HG03135 (cell line): ENCODE measurements around the gene IFT74.
A peak's percentile ranks its signal among the peaks of the same experiment; 100 is the strongest.

Experiments
- ATAC-seq: cut with Tn5 transposase; IDR thresholded peaks from one replicate; pipeline ENCODE4 v1.9.1; 2021; ENCODE audit warnings: mild to moderate bottlenecking, moderate library complexity; ENCODE audit not compliant: unreplicated experiment

The IFT74 gene

DNA sequence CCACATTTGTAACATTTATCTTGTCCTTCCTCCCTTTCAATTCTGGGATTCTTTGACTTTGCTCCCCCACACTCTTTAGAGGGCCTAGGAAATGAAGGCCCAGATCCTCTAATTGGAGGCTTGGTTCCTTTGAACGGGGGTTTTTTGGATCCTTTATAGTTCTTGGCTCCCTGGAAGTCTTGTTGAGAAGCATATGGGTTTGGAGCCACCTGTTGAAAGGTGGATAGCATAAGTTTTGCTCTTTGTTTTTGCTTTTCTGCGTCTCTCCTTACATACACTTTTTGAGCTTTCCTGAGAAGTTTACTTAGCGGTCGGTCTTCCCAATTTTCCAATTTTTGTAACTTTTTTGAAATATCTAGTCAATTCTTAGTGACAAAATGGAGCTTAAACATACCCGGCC lies 17.8 kb downstream of the IFT74 start:
- ATAC-seq = no peak

DNA sequence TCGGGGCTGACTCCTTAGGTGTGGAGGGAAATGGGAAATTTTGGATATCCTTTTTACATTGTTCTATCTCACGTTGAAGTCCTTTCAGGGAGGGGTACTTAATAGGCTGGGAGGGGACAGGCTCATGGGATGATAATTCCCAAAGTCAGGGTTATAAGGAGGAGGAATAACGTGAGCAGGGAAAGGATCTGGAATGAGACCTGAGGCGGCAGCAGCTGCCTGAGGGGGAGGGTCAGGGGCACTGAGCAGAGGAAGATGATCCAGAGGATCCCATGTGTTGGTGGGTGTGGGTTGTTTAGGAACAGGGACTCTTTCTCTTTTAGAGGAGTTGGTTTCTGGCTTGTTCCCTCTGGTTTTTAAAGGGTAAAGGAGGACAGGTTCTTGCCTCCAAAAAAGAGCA lies 18.7 kb downstream of the IFT74 start:
- no peak for ATAC-seq

DNA sequence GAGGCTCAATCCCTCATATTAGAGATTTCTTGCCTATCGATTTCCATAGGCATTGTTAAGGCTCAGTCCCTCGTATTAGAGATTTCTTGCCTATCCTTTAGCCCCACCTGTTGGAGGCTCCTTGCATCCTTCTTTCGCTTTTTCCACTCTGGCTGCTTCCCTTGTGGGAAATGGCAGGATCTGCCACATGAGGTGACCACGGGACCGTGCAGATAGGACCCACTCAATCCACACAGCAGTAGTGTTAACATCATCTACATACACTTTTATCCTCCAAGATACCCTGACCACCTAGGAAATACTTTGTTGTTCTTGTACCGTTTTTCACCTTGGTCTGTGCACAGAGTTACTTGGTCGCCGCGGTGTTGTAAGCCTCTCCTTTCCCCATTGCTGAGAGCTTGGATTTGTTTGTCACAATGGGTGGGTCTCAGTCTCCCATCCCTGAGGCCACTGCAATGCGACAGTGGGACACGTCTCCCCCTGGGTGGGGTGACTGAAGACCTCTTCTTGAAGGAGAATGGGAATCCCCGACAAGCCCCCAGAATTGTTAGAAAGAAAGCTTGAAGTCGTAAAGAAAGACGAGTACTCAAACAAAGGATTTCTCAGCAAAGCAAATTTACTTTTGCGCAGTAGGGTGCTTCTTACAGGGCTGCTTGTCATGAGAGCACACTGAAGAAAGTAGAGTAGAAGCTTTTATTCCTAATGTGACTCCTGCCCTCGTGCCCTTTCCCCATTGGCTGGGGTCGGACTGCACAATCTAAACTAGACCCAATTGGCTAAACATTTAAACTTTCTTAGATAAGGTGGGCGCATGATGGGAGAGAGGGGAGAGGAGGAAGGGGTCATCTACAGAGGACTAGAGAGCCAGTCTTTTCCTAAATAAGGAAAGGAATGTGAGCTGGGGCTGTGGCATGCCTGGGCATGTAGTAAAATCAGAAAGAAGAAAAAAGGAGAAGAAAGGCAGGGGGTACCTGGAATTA lies 19.8 kb downstream of the IFT74 start:
- no peak for ATAC-seq

DNA sequence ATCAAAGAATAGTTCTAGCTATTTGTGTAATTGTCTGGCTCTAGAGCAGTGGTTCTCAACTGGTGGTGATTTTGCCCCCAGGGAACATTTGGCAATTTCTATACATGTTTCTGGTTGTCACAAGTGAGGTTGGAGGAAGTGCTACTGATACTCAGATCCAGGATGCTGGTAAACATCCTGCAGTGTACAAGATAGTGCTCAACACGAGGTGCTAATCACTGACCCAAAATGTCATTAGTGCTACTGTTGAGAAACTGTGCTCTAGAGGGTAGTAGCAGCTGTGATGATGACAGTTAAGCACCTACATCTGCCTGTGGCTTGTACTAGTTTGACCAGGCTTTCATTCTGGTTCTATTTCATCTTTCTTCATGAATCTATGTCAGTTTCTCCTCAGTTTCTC lies 27.1 kb downstream of the IFT74 start:
- peak; percentile 77 for ATAC-seq

DNA sequence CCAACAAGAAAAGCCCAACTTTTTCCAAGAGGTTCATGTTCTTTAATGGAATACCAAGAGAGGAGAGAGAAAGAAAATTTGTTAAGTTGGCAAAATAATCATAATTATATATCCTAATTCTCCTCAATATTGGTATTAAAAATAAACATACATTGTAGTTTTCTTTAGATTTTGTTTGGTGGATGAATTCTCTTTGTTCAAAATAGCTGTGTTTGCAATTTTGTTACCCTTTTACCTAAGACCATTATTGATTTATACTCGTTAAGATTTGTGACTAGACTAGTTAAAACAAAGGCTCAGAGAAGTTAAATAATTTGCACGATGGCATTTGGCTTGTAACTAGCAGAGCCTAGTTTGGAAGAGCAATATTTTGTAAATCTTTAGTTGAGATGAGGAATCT lies 39.6 kb downstream of the IFT74 start:
- no peak for ATAC-seq

DNA sequence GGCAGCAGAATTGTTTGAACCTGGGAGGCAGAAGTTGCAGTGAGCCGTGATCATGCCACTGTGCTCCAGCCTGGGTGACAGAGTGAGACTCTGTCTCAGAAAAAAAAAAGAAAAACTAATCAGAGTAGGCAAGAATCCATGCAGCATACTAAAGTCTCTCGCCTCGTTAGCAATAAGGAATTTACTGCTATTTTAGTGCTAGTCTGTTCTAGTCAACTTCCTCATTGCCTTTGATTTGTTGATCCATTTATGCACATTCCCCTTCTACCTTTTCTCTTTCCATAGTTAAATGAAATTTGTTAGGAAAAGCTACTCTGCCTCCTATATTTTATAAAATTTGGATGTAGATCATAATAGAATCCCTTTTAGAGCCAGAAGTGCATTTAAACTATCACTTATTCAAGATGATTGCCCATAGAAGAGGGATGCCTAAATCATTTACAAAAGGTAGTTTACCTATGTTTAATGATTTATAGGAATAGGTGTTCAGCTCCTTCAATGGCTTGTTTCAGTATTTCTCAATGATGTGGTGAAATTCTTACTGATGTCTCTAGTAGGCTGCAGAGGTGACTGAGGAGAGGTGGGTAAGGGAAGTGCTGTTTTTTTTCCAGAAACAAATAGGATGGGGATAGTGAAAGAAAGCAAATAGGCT lies 47.3 kb downstream of the IFT74 start:
- ATAC-seq = no peak

DNA sequence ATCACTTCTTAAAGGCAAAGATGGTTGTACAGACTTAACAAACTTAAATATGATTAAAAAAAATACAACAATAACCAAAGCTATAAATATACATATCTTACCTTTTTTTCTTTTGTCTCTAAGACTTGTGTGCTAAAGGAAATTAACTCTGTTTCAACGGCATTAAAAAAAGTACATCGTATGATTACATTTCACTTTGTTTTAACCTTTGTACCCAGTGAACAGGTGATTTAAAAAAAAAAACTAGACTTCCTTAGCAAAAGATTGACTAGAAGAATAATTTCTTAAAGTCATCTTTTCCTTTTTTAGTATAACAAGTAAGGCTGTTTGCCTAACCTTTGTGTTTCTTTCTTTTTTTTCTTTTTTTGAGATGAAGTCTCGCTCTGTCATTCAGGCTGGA lies 49.3 kb downstream of the IFT74 start, which contains the start of gene LRRC19:
Gene LRRC19, minus strand, starts transcription at position 182 of the 400 bp plus-strand sequence. CDS start 5,978 bp downstream, outside the sequence.
- ATAC-seq = no peak

DNA sequence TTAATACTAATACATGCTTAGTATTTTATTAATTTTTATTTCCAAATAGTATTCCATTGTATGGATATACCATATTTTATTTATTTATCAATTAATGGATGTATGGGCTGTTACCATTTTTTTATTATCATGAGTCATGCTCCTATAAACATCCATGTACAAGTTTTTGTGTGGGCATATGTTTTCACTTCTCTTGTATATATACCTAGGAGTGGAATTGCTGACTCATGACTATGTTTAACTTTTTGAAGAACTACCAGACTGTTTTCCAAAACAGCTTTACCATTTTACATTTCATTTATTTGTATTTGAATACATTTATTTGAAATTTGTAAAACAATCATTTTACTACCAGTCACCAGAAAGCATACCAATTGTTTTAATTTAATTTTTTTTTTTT lies 63.4 kb downstream of the IFT74 start:
- ATAC-seq = no peak

DNA sequence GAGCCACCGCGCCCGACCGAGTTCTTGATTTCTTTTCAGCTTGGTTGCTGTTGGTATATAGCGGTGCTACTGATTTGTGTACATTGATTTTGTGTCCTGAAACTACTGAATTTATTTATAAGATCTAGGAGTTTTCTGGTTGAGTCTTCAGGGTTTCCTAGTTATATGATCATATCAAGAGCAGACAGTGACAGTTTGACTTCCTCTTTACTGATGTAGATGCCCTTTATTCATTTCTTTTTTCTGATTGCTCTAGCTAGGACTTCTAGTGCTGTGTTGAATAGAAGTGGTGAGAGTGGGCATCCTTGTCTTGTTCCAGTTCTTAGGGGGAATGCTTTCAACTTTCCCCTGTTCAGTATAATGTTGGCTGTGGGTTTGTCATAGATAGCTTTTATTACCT lies 66.7 kb downstream of the IFT74 start:
- ATAC-seq = no peak

DNA sequence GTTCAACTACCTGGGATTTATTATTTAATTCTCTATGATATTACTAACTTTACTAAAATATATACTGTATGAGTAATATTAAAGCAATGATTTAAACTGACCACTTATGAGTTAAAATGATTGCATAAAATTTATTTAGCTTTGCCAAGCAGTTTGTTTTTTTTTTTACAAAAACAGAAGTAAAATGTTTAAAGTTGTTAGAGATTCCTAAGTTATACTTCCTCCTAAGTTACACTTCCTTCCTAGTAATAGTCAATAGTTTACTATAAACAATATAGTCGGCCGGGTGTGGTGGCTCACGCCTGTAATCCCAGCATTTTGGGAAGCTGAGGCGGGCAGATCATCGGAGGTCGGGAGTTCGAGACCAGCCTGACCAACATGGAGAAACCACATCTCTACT lies 73.0 kb downstream of the IFT74 start:
- ATAC-seq = no peak

DNA sequence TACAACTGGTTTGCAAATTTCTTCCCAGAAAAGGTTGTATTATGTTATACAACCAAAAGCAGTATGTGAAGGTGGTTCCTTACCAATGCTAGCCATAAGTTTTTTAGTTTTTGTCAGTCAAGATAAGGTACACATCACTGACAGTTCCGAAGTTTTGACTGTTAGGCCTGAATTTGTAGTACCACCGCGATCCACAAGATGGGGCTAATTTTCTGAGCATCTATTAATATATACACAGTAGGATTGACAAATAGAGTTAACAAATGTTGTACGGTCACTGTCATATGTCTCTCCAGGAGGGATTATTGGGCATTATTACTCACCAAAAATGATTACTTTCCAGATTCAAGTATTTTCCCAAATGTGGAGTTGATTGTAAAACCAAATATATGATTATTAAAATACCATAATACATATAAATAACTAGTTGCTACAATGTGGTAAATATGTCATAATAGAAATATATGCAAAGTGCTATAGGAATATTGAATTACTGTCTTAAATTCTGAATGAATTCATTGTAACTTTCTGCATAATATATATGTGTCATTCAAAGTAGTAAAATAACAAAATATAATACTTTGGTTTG lies 77.7 kb downstream of the IFT74 start:
- peak; percentile 75 for ATAC-seq

DNA sequence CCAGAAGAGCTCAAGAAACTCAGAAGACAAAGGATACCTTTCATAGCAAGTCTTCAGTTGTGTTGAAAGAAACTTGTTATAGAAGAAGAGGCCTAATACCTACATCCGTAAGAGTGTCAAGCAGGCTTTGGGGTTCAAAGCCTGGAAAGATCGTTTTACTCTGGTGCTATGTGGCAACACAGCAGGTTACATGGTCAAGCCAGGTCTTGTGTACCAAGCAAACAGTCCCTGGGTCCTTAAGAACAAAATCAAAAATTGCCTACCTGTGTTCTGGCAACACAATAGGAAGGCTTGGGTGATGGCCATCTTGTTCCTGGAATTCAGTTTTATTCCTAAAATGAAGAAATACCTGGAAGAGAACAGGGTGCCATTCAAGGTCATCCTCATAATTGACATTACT lies 81.3 kb downstream of the IFT74 start:
- ATAC-seq = no peak

DNA sequence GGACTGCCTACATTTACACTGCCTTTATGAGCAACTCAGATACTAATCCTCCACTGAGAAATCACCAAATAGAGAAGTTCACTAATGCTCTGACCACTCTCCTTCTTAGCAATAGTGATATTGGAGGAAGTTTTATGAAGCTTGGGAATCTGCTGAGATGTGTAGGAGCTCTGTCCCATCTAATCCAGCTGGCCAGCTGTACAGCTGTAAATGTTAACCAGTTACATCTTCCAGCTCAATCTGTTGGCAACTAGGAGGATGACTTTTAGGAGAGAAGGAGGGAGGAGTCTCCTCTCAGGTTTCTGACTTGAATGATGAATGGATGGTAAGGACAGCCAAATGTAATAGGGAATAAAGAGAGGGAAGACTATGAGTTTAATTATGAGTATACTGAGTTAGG lies 85.5 kb downstream of the IFT74 start:
- ATAC-seq = no peak

DNA sequence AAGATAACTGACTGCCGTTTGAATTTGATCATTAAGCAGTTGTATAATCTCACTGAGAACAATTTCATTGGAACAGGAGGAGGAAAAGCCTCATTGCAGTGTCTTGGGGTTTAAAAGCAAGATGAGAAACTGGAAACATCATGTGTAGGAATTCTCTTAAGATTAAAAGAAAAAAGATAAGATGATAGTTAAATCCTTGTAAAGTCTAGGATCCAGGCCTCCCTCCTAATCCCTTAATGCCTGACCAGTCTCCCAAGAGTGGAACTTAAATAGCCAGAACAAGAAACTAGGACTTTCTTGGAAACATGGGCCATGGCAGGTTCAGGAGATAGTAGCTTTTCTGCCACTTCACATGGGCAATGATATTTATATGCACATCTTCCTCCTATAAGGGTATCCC lies 86.3 kb downstream of the IFT74 start:
- no peak for ATAC-seq

DNA sequence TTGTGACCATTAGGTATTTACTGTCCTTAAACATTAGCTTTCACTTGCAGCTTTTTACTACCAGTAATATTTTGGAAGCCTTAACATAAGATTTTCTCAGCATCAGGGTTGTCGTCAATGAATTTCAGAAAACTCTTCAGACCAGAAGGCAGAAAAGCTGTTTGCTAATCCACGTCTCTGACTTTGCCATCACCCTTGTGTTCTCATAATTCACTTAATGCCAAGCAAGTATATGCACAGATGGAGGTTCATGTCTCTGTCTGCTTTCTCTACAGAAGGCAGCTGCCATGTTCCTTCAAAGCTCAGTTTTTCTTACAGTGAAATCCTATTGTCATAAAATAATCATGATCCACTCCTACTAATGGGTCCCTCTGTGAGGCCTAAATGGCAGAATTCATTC lies 87.0 kb downstream of the IFT74 start:
- ATAC-seq = no peak

DNA sequence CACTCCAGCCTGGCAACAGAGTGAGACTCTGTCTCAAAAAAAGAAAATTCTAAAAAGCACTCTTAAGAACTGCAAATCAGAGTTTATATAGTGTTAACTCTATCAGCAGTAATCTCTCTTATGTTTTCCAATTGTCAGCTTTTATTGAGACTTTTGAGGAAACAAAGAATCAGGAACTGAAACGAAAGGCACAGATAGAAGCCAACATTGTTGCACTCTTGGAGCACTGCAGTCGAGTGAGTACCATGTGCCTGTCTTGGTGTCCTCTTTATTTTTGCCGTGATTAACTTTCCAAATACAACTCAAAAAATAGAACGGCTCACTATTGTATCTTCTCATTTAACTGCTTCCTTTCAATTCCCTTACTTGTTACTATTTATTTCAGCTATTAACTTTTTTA lies 90.9 kb downstream of the IFT74 start:
- ATAC-seq = no peak

DNA sequence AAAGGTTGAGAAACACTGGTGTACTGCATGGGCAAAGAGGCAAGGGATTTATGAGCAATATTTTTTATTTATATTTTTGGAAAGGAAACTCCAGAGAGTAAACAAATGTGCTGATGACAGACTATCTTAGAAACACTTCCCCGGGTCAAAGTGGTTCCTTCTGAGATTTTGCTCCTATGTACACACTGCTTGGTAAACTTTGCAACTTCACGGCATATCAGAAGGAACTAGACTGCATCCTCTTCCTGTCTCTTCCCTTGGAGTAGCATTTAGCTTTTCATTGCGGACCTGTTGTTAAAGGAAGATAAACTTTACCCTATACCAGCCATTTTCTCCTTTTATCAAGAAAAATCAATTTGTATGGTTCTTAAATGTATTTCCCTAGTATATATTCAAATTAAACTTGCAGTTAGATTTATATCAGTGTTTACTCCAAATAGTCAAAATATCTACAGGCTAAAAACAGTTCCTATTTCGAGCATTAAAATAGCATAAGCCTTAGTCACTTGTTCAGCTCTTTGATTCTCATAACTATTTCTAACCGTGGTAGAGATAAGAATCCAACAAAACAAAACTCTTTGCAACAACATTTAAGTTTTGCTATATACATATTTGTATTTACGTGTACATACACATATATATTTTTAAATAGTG lies 97.3 kb downstream of the IFT74 start:
- no peak for ATAC-seq

DNA sequence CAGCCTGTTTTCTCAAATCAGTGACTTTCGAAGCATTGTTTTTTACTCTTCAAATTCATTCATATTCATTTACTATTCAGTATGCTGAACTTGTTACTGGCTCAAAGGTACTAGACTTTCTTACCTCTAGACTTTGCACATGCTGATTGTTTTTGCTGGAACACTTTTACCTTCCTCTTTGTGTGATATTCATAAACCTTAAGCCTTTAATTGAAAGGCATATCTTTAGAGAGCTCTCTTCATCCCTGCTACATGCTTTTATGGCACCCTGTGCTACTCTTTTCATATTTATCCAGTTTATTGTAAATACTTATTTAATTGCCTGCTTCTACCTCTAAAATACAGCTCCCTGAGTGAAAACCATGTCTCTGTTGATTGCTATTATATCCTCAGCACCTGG lies 97.9 kb downstream of the IFT74 start:
- no peak for ATAC-seq

DNA sequence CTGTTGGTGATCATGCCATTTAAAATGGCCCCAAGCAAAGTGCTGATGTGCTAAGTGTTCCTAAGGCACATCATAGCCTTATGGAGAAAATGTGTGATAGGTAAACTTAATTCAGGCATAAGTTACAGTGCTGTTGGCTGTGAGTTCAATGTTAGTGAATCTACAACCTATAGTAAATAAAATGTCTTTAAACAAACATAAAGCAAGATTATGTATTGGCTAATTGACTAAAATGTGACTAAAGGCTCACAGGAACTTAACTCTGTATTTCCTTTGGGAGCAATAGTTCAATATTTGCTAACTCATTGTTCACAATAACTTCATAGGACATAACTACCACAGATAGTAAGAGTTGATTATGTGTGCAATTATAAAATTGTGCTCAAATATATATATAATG lies 98.6 kb downstream of the IFT74 start:
- ATAC-seq = no peak

DNA sequence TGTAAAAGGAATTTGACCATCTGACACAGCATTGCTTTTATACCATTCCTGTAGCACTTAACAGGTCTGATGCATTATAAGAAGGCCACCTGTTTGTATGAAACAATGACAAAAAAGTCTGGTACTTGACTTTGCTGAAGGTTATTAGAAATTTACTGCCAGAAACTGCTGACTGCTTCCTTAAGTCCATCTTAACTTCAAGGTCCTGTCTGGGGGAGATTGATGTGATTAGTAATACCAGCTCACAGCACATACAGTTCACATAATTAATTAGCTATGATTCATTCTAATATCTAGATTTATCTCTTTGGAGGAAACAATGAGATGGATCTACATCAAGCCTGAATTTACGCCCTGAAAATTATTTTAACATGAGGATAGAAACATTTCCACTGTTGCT lies 103.2 kb downstream of the IFT74 start:
- no peak for ATAC-seq

DNA sequence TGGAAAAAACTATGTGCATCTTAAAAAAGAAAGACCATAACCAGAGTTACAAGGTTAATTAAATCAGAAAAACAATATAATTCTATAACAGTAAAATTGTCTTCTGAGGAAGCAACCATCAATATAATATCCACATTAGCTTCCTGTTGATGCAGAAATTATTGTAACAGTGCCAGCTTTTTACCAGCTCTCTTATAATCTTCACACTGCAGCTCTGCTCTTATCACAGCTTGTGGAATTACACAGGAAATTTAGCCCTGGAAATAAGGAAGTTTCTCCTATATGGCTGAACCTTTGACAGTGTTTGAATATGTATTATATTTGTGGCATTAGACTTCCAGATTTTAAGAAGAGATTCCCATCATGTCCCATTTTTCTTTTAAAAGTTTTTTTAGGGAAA lies 103.7 kb downstream of the IFT74 start:
- ATAC-seq = no peak
